OCI-LY7 (cell line): ENCODE measurements around the gene SLC27A5. TPM values are rescaled to one million over a fixed set of nuclear protein-coding genes. Genes with fewer than 3 reads are reported as not detected.
"Not testable (repeated sequence)": the region's sequence is repeated elsewhere in the genome, so short reads cannot be mapped to it uniquely, and the experiment has no call there.

Experiments used
- BruUV-seq: library from RNA; stranded (reverse); fragments of 400-500 nt; replicated peaks from 2 replicates; lab custom pipeline; 2021; lab: Mats Ljungman, UMichigan
- CTCF ChIA-PET: fragments of 300-600 bp; sonication (Branson Sonifier 250); formaldehyde crosslinking; loops from one replicate; lab custom pipeline; 2022; ENCODE audit warnings: antibody characterized with exemption; ENCODE audit not compliant: unreplicated experiment; lab: Charles Lee
- POLR2A ChIA-PET: fragments of 300-600 bp; sonication (Branson Sonifier 250); formaldehyde crosslinking; loops from one replicate; lab custom pipeline; 2022; ENCODE audit warnings: antibody characterized with exemption; lab: Charles Lee
- DNase-seq: peaks from one replicate; pipeline ENCODE4 v3.0.0-alpha.2; 2015; ENCODE audit warnings: low spot score
- H2AFZ ChIP-seq: fragments of 200-600 bp; sonication (generic), shearing (Covaris generic); 2 replicates; pipeline ENCODE4 v1.6.1; 2014; ENCODE audit warnings: mild to moderate bottlenecking, antibody characterized with exemption, low read length, moderate library complexity
- H3K27ac ChIP-seq: fragments of 200-600 bp; sonication (generic); 2 replicates; pipeline ENCODE4 v1.5.1; 2014; ENCODE audit warnings: mixed run types, low read depth, mild to moderate bottlenecking, moderate library complexity, low read length, inconsistent platforms; ENCODE audit not compliant: poor library complexity, severe bottlenecking
- H3K36me3 ChIP-seq: fragments of 200-600 bp; sonication (generic); 2 replicates; pipeline ENCODE4 v1.6.1; 2014; ENCODE audit warnings: mild to moderate bottlenecking, antibody characterized with exemption, low read length, moderate library complexity, mixed read lengths; ENCODE audit not compliant: insufficient read depth
- H3K4me1 ChIP-seq: fragments of 200-600 bp; sonication (generic); 2 replicates; pipeline ENCODE4 v1.5.1; 2014; ENCODE audit warnings: mild to moderate bottlenecking, low read length; ENCODE audit not compliant: insufficient read depth, poor library complexity, severe bottlenecking
- H3K4me2 ChIP-seq: fragments of 200-600 bp; sonication (generic); 2 replicates; pipeline ENCODE4 v1.6.1; 2014; ENCODE audit warnings: mild to moderate bottlenecking, low read length
- H3K4me3 ChIP-seq: fragments of 200-600 bp; sonication (generic); 2 replicates; pipeline ENCODE4 v1.5.1; 2014; ENCODE audit warnings: mild to moderate bottlenecking, low read depth, low read length; ENCODE audit not compliant: poor library complexity, severe bottlenecking
- H3K79me2 ChIP-seq: fragments of 200-600 bp; sonication (generic); 2 replicates; pipeline ENCODE4 v1.6.1; 2016; ENCODE audit warnings: low read depth, mild to moderate bottlenecking, low read length, moderate library complexity, mixed read lengths; ENCODE audit not compliant: insufficient read depth
- H3K9me2 ChIP-seq: fragments of 200-600 bp; sonication (generic); 2 replicates; pipeline ENCODE4 v1.6.1; 2016; ENCODE audit warnings: mild to moderate bottlenecking, low read length, mixed read lengths; ENCODE audit not compliant: insufficient read depth
- H3K9me3 ChIP-seq: fragments of 200-600 bp; sonication (generic); 2 replicates; pipeline ENCODE4 v1.6.1; 2014; ENCODE audit warnings: mild to moderate bottlenecking, mixed run types, low read length, mixed read lengths
- H4K20me1 ChIP-seq: fragments of 200-600 bp; sonication (generic); 2 replicates; pipeline ENCODE4 v1.6.1; 2014; ENCODE audit warnings: mild to moderate bottlenecking, antibody characterized with exemption, low read length, moderate library complexity, mixed read lengths; ENCODE audit not compliant: insufficient read depth
- CTCF ChIP-seq: fragments of 200-600 bp; sonication (generic); conservative IDR thresholded peaks from 2 replicates; pipeline ENCODE4 v1.5.1; 2014; ENCODE audit warnings: mild to moderate bottlenecking, antibody characterized with exemption, low read length, moderate library complexity, mixed read lengths
- EZH2phosphoT487 ChIP-seq: fragments of 200-600 bp; sonication (generic); IDR thresholded peaks from 2 replicates; pipeline ENCODE4 v1.6.1; 2018; ENCODE audit warnings: low read depth, borderline replicate concordance, mild to moderate bottlenecking, mixed run types, antibody characterized with exemption, low read length, moderate library complexity, mixed read lengths
- intact Hi-C: fragments of 100-400 bp; cut with micrococcal nuclease; formaldehyde crosslinking; loops from one replicate; pipeline ENCODE4 v1.10.0; 2022; ENCODE audit not compliant: unreplicated experiment
- total RNA-seq, 2 experiments: library from RNA; depleted of rRNA in 1 of 2; stranded (reverse); fragments of >200 nt in 1 of 2; shearing (Covaris generic) in 1 of 2; gene quantifications; 2 replicates each; pipeline ENCODE4 v1.2.3, GENCODE V29; 2014 to 2022

Gene SLC27A5
- total RNA-seq, 2 experiments from 2014 or later: 28.0 to 29.8 TPM

GRCh38 chr19:58510084-58510862 is 1.5 kb downstream of the SLC27A5 start:
- Histone ChIP-seq H3K4me2 (no peak overlapping the region), H3K4me1 (peaks cover 7% of the 10 kb centered on the region), H3K36me3 (peaks cover 17% of the 10 kb centered on the region; the same call in 1 of the 2 replicates), H3K79me2 (no peaks in the 10 kb centered on the region), H3K4me3 (no peak overlapping the region), H3K9me3 (no peaks in the 10 kb centered on the region), H3K9me2 (no peaks in the 10 kb centered on the region), H2AFZ (no peak overlapping the region), H3K27ac (no peak overlapping the region), H4K20me1 (no peaks in the 10 kb centered on the region)
- no peak for DNase-seq
- intact Hi-C loops: no loop called here
- POLR2A ChIA-PET: no interaction called here
- TF ChIP-seq CTCF: no peak
- TF ChIP-seq EZH2phosphoT487: no peak
- BruUV-seq: no TSS peak
- CTCF ChIA-PET: no interaction called here

- no TSS peak for BruUV-seq
- Histone ChIP-seq H3K27ac (no peak overlapping the region), H3K36me3 (peaks cover 17% of the 10 kb centered on the region; the same call in 1 of the 2 replicates), H3K4me1 (peaks cover 7% of the 10 kb centered on the region), H3K4me2 (no peak overlapping the region), H3K79me2 (no peaks in the 10 kb centered on the region), H2AFZ (no peak overlapping the region), H4K20me1 (no peaks in the 10 kb centered on the region), H3K9me3 (no peaks in the 10 kb centered on the region), H3K4me3 (no peak overlapping the region), H3K9me2 (no peaks in the 10 kb centered on the region)
- intact Hi-C loops: no loop called here
- ChIA-PET CTCF (no interaction called here), POLR2A (no interaction called here)
- TF ChIP-seq CTCF: no peak
- no peak for TF ChIP-seq EZH2phosphoT487
- no peak for DNase-seq
Observed at GRCh38 chr19:58509731-58510083, 2.1 kb downstream of the SLC27A5 start.

GRCh38 chr19:58507602-58508223 is 4.1 kb downstream of the SLC27A5 start:
- H3K79me2 ChIP-seq, H3K4me1 ChIP-seq, H3K27ac ChIP-seq, POLR2A ChIA-PET, H3K36me3 ChIP-seq, CTCF ChIA-PET, DNase-seq, H4K20me1 ChIP-seq, H3K4me3 ChIP-seq, H3K4me2 ChIP-seq, H3K9me2 ChIP-seq, H2AFZ ChIP-seq, BruUV-seq, intact Hi-C loops, H3K9me3 ChIP-seq: not testable (repeated sequence)
